Retinal pigment epithelial cell (primary cell): ENCODE data around the gene WNT5A.

Experiments
- DNase-seq: peaks from one replicate; pipeline ENCODE4 v3.0.0-alpha.2; 2010; ENCODE audit warnings: low read depth
- H3K4me3 ChIP-seq: 2 replicates; pipeline ENCODE4 v1.5.1; 2011; ENCODE audit warnings: mild to moderate bottlenecking, low read length, control low read depth, moderate library complexity
- CTCF ChIP-seq: conservative IDR thresholded peaks from 2 replicates; pipeline ENCODE4 v1.5.1; 2011; ENCODE audit warnings: low read depth, low read length, control low read depth, inconsistent platforms

WNT5A gene

GRCh38 chr3:55482496-55483195 is 4.5 kb downstream of the WNT5A start:
- H3K4me3 ChIP-seq: peak overlapping the region; percentile 60
- DNase-seq: no peak
- no peak for TF ChIP-seq CTCF

DNA sequence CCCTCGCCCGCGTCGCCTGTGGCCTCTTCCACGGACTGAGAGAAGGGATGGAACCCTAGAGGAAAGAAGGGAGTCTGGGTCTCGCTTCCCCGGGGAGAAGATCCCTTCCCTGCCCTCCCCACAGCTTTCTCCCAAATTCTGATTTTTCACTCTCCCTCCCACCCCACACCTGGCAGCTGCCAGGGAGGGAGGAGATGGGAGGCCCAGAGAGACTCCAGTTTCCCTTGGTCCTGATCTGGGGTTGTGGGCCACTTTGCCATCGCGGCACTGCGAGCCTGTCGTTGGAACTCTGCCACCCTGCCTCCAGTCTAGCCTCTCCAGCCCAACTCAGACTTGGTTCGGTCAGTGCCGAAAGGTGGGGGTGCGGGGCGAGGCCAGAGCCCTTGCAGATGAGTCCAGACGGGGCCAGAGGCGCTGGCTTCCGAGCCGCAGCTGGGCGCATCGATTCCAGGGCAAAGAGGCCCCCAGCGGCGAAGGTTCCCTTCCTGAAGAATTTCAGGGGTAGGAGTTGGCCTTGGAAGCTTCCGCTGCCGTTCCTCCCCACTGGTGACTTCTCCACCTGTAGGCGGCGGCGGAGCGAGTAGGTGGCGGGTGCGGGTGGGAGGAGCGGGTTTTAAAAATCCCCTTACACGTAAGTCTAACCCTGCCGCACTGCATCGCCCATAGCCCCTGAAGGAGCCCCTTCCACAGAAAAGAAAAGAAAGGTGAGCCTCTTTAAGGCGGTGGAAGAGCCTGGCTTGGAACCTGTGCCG is 5.2 kb downstream of the WNT5A start:
- H3K4me3 ChIP-seq: peak overlapping the region; percentile 60
- DNase-seq: no peak
- TF ChIP-seq CTCF: peak; percentile 27

- no peak for TF ChIP-seq CTCF
- H3K4me3 ChIP-seq: peak overlapping the region; percentile 60
- no peak for DNase-seq
These were observed 6.0 kb downstream of the WNT5A start for GRCh38 chr3:55480911-55481743.

DNA sequence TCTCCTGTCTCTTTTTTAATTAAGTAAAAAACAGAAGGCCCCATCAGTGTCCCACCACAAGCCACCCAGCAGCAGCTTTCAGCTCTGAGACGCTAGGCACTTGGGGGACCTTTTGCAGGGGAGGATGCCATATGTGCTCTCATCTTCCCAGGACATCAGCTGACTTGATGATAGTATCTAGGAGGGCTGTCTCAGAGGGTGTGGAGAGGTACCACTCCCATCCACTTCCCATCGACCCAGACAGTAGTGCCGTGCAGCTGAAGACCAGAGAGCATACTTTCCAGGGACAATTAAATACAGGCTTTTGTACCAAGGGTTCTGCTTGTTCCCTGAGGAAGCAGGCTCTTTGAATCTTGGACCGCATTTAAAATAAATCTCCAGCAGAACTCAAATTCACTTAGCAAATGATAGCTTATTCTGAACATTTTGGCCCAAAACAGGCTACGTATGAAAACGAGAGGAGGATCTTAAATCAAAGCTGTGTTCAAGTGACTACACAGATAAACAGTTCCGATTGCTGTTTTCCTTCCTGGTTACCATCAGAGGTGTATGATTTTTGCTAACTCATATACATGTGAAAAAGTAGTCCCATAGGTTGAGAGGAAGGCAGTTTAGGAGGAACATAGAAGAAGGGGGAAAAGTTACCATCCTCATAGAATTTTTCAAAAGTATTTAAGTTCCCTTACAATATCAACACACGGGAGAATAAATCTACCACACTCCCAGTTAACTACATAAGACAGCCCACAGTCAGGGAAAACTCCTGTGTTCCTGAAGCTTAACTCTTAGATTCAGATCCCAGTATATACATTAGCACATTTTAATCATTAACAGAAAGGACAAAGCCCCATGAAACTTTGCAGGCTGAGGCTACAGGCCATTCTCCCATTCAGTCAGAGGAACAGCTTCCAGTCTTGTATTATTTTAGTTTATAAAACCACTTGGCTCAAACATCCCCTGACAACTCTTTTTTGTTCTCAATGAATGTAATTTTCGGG is 9.5 kb downstream of the WNT5A start:
- TF ChIP-seq CTCF: no peak
- no peak overlapping the region for H3K4me3 ChIP-seq
- no peak for DNase-seq

GRCh38 chr3:55476515-55476914 is 10.6 kb downstream of the WNT5A start:
- DNase-seq: no peak
- H3K4me3 ChIP-seq: no peak overlapping the region
- no peak for TF ChIP-seq CTCF

DNA sequence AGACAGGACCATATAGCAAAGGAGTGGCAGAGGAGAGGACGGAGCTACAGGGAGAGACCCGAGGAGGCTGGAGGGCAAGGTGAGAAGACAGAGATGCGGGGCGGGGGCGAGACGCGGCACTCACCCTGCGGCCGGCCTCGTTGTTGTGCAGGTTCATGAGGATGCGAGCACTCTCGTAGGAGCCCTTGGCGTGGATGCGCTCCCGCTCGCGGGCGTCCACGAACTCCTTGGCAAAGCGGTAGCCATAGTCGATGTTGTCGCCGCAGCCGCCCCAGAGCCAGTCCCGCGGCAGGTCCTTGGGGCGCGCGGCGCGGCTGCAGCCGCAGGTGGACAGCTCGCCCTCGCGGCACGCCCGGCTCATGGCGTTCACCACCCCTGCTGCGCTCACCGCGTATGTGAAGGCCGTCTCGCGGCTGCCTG is 12.9 kb downstream of the WNT5A start:
- DNase-seq: no peak
- TF ChIP-seq CTCF: no peak
- no peak overlapping the region for H3K4me3 ChIP-seq
